Uterus (tissue), 2 donors: ENCODE results near the gene DMKN.

Experiments
- POLR2A ChIP-seq, 2 donors: fragments of 450-650 bp; IDR thresholded peaks; one replicate each; pipeline ENCODE4 v1.6.1; 2016; ENCODE audit warnings: antibody characterized with exemption in 2 of 2, mild to moderate bottlenecking in 1 of 2, moderate library complexity in 1 of 2
- TF ChIP-seq, protein P1 (sequence below), 4 experiments: fragments of 200-600 bp in 2 of 4; fragments of 450-650 bp in 2 of 4; sonication (generic) in 2 of 4; IDR thresholded peaks; one replicate each; pipeline ENCODE4 v1.5.1; 2016 to 2019; ENCODE audit warnings: antibody characterized with exemption in 4 of 4, mild to moderate bottlenecking in 2 of 4, moderate library complexity in 1 of 4

- TF ChIP-seq POLR2A (IDR thresholded peaks at IDR 0.05), result no peak
- TF ChIP-seq, protein P1, sequence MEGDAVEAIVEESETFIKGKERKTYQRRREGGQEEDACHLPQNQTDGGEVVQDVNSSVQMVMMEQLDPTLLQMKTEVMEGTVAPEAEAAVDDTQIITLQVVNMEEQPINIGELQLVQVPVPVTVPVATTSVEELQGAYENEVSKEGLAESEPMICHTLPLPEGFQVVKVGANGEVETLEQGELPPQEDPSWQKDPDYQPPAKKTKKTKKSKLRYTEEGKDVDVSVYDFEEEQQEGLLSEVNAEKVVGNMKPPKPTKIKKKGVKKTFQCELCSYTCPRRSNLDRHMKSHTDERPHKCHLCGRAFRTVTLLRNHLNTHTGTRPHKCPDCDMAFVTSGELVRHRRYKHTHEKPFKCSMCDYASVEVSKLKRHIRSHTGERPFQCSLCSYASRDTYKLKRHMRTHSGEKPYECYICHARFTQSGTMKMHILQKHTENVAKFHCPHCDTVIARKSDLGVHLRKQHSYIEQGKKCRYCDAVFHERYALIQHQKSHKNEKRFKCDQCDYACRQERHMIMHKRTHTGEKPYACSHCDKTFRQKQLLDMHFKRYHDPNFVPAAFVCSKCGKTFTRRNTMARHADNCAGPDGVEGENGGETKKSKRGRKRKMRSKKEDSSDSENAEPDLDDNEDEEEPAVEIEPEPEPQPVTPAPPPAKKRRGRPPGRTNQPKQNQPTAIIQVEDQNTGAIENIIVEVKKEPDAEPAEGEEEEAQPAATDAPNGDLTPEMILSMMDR (IDR thresholded peaks at IDR 0.05), result no peak
Observed at GRCh38 chr19:35517342-35517741, 3.9 kb upstream of the DMKN start.
